ENCODE data around the gene WDFY3. TPM values are rescaled to one million over a fixed set of nuclear protein-coding genes. Genes with fewer than 3 reads are reported as not detected.

Gene WDFY3
- total and polyA plus RNA-seq, 2 of the 4 experiments (the other 2 are of a cell fraction): 12.5 to 58.1 TPM

DNA sequence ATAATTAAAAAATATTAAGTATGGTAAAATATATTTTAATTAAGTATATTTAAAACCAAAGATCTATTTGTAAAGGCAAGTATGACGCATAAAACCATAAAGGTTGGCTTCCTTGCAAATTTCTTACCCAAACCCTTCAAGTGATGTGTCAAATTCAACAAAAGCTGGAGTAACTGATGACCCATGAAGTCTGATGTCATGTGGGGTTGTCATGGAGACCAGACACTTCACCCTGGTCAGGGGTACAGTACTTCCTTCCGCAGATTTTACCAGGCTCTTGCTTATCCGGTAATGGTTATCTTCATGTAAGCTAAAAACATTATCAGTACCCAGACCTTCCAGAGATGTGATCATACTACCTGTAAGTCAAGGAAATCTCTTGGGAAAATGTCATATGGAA is 170.1 kb downstream of the WDFY3 start:
- in situ Hi-C loops (cut with MboI; ENCODE audit: low sequenced_read_pairs): no loop called here
- no CpG with 5 or more reads among the region's 3 CpGs for WGBS, 2 experiments (ENCODE audit: extremely low coverage in 2 of 2, insufficient read length in 1 of 2)
- ChIA-PET POLR2A (ENCODE audit: unreplicated experiment) (no interaction called here), CTCF (no interaction called here)
- no peaks in the 10 kb centered on the region for H4K20me1 ChIP-seq (ENCODE audit: insufficient read depth, low read length)
- H3K4ac ChIP-seq (ENCODE audit: low read depth, low read length): no peak overlapping the region
- H4K5ac ChIP-seq (ENCODE audit: low read depth, low read length): no peak overlapping the region
- ATAC-seq (ENCODE audit: low read depth) (no peak), DNase-seq (no peak)
- H4K91ac ChIP-seq (ENCODE audit: insufficient read depth, low read depth, low read length): no peak overlapping the region
- no TSS peak for BruUV-seq (replicated peaks)
- no peak for TF ChIP-seq BHLHE40 (IDR thresholded peaks at IDR 0.05; ENCODE audit: low read depth, low read length)
- no peak overlapping the region for H3K4me2 ChIP-seq (ENCODE audit: low read depth, low read length)
- no peak overlapping the region for H2BK120ac ChIP-seq (ENCODE audit: low read depth, low read length)
- H3K23ac ChIP-seq (ENCODE audit: low read depth, low read length): no peak overlapping the region
- no peak overlapping the region for H2AK9ac ChIP-seq (replicated peaks; ENCODE audit: low read depth, low read length, poor library complexity)
- dilution Hi-C loops (cut with HindIII; ENCODE audit: low sequenced_read_pairs, unreplicated experiment): no loop called here
- peaks cover 11% of the 10 kb centered on the region for H3K36me3 ChIP-seq (ENCODE audit: control insufficient read depth, insufficient read depth, low read length)
- peaks cover 2% of the 10 kb centered on the region; the same call in 1 of the 2 replicates for H3K9me1 ChIP-seq (ENCODE audit: insufficient read depth, low read length)
- no peaks in the 10 kb centered on the region for H3K4me1 ChIP-seq (ENCODE audit: control insufficient read depth, insufficient read depth, low read length)
- H3K9ac ChIP-seq (ENCODE audit: low read depth, low read length): no peak overlapping the region
- no peaks in the 10 kb centered on the region for H3K27me3 ChIP-seq (ENCODE audit: control insufficient read depth, insufficient read depth, low read length)
- no peak overlapping the region for H3K4me3 ChIP-seq (ENCODE audit: insufficient read depth, low read depth, low read length)
- no peak overlapping the region for H4K8ac ChIP-seq (ENCODE audit: low read depth in 2 of 2, low read length in 2 of 2)
- H3K9me3 ChIP-seq (ENCODE audit: control insufficient read depth, insufficient read depth, low read length): no peaks in the 10 kb centered on the region
- H2BK5ac ChIP-seq (ENCODE audit: low read depth, low read length, poor library complexity, severe bottlenecking): no peak overlapping the region
- H3K18ac ChIP-seq (ENCODE audit: low read depth, low read length): no peak overlapping the region
- no peak overlapping the region for H2BK20ac ChIP-seq (ENCODE audit: low read depth, low read length)
- no peak overlapping the region for H2AFZ ChIP-seq (replicated peaks; ENCODE audit: low read length, poor library complexity)
- H3K14ac ChIP-seq (replicated peaks; ENCODE audit: low read depth, low read length): no peak overlapping the region
- no peak overlapping the region for H2AK5ac ChIP-seq (ENCODE audit: low read depth, low read length)
- H2BK15ac ChIP-seq (ENCODE audit: low read depth, low read length): no peak overlapping the region
- H3K79me1 ChIP-seq (ENCODE audit: low read depth in 1 of 2, low read length in 2 of 2): no peaks in the 10 kb centered on the region; a peak in 3 of 4 replicates
- no peak overlapping the region for H3K56ac ChIP-seq (ENCODE audit: extremely low read depth, insufficient read depth, low read length)
- H3K27ac ChIP-seq (ENCODE audit: insufficient read depth, low read length): no peak overlapping the region
- intact Hi-C loops (cut with micrococcal nuclease): no loop called here
